Upper lobe of right lung (tissue), 1 donor: ENCODE measurements around the gene MAPKAPK2. TPM values are rescaled to one million over a fixed set of nuclear protein-coding genes. Genes with fewer than 3 reads are reported as not detected.

Experiments used
- ATAC-seq: fragments of 200-7000 bp; cut with Tn5 transposase; one replicate; pipeline ENCODE4 v1.9.1; 2020; ENCODE audit warnings: mild to moderate bottlenecking, moderate library complexity
- DNase-seq: peaks from one replicate; pipeline ENCODE4 v3.0.0-alpha.2; 2020
- H3K27ac ChIP-seq: fragments of 200-600 bp; one replicate; pipeline ENCODE4 v1.8.0; 2022
- H3K27me3 ChIP-seq: fragments of 200-600 bp; one replicate; pipeline ENCODE4 v1.8.0; 2022; ENCODE audit warnings: mild to moderate bottlenecking
- H3K36me3 ChIP-seq: fragments of 200-600 bp; one replicate; pipeline ENCODE4 v1.8.0; 2022
- H3K4me1 ChIP-seq: fragments of 200-600 bp; one replicate; pipeline ENCODE4 v1.8.0; 2022
- H3K4me3 ChIP-seq: fragments of 200-600 bp; one replicate; pipeline ENCODE4 v1.8.0; 2022; ENCODE audit warnings: mild to moderate bottlenecking
- H3K9me3 ChIP-seq: fragments of 200-600 bp; one replicate; pipeline ENCODE4 v1.8.0; 2022
- intact Hi-C: fragments of 100-400 bp; cut with DNase I; formaldehyde crosslinking; loops from one replicate; pipeline ENCODE4 v1.11.0; 2022
- total RNA-seq: library from RNA; stranded (reverse); fragmentation: NEBNext Ultra II Directional; extraction: Animal tissue kit (Norgen Biotek cat#: 25700); gene quantifications from one replicate; pipeline ENCODE4 v1.2.1, GENCODE V29; 2021
- TF ChIP-seq, protein P1 (sequence below): fragments of 200-600 bp; IDR thresholded peaks from one replicate; pipeline ENCODE4 v1.8.0; 2022; ENCODE audit warnings: antibody characterized with exemption
- donor health status: DM: no; HTN: yes; CAD: no; lungs with severe emphysema.

The MAPKAPK2 gene
- total RNA-seq, 1 donor from 2014 or later: 92.3 TPM

DNA sequence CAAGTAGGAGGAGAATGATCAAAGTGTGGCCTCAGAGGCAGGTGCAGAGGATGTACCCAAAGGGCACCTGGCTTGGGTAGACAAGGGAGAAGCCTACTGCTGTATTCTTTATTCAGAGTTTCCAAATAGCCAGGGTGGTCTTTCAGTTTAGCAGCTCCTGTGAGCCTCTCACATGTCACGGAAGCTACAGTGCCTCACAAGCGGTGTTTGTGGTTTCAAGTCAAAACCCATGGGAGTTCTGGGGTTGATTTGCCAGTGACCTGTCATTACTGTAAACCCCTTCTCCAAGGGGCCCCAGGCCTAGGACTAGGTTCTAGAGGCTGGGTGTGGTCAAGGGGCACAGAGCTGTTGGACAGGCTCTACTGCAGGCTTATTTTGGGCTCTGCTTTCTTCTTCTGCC, 97.7 kb downstream of the MAPKAPK2 start:
- TF ChIP-seq, protein P1, sequence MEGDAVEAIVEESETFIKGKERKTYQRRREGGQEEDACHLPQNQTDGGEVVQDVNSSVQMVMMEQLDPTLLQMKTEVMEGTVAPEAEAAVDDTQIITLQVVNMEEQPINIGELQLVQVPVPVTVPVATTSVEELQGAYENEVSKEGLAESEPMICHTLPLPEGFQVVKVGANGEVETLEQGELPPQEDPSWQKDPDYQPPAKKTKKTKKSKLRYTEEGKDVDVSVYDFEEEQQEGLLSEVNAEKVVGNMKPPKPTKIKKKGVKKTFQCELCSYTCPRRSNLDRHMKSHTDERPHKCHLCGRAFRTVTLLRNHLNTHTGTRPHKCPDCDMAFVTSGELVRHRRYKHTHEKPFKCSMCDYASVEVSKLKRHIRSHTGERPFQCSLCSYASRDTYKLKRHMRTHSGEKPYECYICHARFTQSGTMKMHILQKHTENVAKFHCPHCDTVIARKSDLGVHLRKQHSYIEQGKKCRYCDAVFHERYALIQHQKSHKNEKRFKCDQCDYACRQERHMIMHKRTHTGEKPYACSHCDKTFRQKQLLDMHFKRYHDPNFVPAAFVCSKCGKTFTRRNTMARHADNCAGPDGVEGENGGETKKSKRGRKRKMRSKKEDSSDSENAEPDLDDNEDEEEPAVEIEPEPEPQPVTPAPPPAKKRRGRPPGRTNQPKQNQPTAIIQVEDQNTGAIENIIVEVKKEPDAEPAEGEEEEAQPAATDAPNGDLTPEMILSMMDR: no peak
- Histone ChIP-seq H3K27me3 (no peaks in the 10 kb centered on the region), H3K9me3 (no peaks in the 10 kb centered on the region), H3K36me3 (no peaks in the 10 kb centered on the region), H3K27ac (no peak overlapping the region), H3K4me3 (no peak overlapping the region), H3K4me1 (peaks cover 4% of the 10 kb centered on the region)
- DNase-seq: no peak
- no peak for ATAC-seq
- intact Hi-C loops: no loop called here

GRCh38 chr1:206783506-206783905, 98.8 kb downstream of the MAPKAPK2 start:
- Histone ChIP-seq H3K36me3 (no peaks in the 10 kb centered on the region), H3K9me3 (no peaks in the 10 kb centered on the region), H3K4me3 (no peak overlapping the region), H3K27me3 (no peaks in the 10 kb centered on the region), H3K27ac (no peak overlapping the region), H3K4me1 (peaks cover 4% of the 10 kb centered on the region)
- intact Hi-C loops: no loop called here
- TF ChIP-seq, protein P1: no peak
- no peak for DNase-seq
- no peak for ATAC-seq

Other genes starting within 250 kb of the MAPKAPK2 start
- gene IKBKE, start 214.4 kb upstream of the MAPKAPK2 start, total RNA-seq: 8.5 TPM
- 37.6 TPM for gene RASSF5, start 177.4 kb upstream of the MAPKAPK2 start, total RNA-seq
- gene EIF2D, start 72.4 kb upstream of the MAPKAPK2 start, total RNA-seq: 49.8 TPM
- 8.1 TPM for gene DYRK3, start 49.4 kb upstream of the MAPKAPK2 start, total RNA-seq
- gene IL19, start 85.9 kb downstream of the MAPKAPK2 start, total RNA-seq: not detected
- gene IL10, start 87.6 kb downstream of the MAPKAPK2 start, total RNA-seq: 0.67 TPM
- not detected for gene IL20, start 180.7 kb downstream of the MAPKAPK2 start, total RNA-seq
- not detected for gene IL24, start 212.5 kb downstream of the MAPKAPK2 start, total RNA-seq
- 12.6 TPM for gene FCMR, start 237.0 kb downstream of the MAPKAPK2 start, total RNA-seq